Measurements from ENCODE around the gene RERE. TPM values are rescaled to one million over a fixed set of nuclear protein-coding genes. Genes with fewer than 3 reads are reported as not detected.

The RERE gene
- total RNA-seq, 1 donor from 2014 or later = 76.8 TPM

DNA sequence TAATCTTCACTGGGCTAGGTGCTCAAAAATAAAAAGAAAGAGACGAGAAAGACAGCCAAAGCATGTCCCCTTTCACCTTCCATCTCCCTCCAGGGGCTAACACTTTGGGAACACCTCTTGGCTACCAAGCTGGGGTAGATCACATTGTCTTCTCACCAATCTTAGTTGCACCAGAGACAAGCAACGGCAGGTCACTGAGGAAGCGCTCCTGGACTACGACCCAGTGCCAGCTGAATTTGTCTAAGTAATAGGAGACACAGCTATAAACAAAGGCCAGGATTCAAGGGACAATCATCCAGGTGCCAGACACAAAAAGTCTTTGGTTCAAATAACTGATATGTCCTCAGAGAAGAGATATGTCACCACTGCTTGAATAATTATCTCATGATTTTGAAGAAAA is 399.1 kb downstream of the RERE start:
- H3K9me3 Mint-ChIP-seq (ENCODE audit: unreplicated experiment) = no peaks in the 10 kb centered on the region
- H3K4me3 Mint-ChIP-seq (ENCODE audit: unreplicated experiment) = no peak overlapping the region
- TF ChIP-seq, protein P1, sequence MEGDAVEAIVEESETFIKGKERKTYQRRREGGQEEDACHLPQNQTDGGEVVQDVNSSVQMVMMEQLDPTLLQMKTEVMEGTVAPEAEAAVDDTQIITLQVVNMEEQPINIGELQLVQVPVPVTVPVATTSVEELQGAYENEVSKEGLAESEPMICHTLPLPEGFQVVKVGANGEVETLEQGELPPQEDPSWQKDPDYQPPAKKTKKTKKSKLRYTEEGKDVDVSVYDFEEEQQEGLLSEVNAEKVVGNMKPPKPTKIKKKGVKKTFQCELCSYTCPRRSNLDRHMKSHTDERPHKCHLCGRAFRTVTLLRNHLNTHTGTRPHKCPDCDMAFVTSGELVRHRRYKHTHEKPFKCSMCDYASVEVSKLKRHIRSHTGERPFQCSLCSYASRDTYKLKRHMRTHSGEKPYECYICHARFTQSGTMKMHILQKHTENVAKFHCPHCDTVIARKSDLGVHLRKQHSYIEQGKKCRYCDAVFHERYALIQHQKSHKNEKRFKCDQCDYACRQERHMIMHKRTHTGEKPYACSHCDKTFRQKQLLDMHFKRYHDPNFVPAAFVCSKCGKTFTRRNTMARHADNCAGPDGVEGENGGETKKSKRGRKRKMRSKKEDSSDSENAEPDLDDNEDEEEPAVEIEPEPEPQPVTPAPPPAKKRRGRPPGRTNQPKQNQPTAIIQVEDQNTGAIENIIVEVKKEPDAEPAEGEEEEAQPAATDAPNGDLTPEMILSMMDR (IDR thresholded peaks at IDR 0.05) = no peak
- no peak for DNase-seq (ENCODE audit: extremely low spot score, unreplicated experiment)
- no peak overlapping the region for H3K27ac Mint-ChIP-seq (ENCODE audit: unreplicated experiment)
- peaks cover 25% of the 10 kb centered on the region for H3K36me3 Mint-ChIP-seq (ENCODE audit: unreplicated experiment)
- H3K27me3 Mint-ChIP-seq (ENCODE audit: unreplicated experiment) = no peaks in the 10 kb centered on the region
- H3K4me1 Mint-ChIP-seq (ENCODE audit: unreplicated experiment) = peaks cover 13% of the 10 kb centered on the region

DNA sequence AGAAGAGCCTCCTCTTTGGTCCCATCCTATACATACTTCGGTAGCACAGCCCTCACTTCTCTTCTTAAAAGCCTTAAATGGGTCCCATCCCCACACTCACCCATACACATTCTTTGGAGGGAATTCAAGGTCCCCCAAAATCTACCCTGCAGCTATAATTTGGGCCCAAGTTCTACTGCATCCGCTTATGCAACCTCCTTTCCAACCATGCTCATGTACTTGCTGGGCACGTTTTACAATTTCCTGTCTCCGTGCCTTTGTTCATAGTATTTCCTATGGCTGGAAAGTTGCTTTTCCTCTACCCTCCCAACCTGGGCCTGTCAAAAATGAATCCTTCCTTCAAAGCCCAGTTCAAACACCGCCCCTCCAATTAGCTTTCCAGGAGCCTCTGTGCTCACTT is 399.8 kb downstream of the RERE start:
- Mint-ChIP-seq H3K36me3 (ENCODE audit: unreplicated experiment) (peaks cover 26% of the 10 kb centered on the region), H3K4me3 (ENCODE audit: unreplicated experiment) (no peak overlapping the region), H3K27ac (ENCODE audit: unreplicated experiment) (peak overlapping the region; percentile 1), H3K9me3 (ENCODE audit: unreplicated experiment) (no peaks in the 10 kb centered on the region), H3K4me1 (ENCODE audit: unreplicated experiment) (peaks cover 17% of the 10 kb centered on the region), H3K27me3 (ENCODE audit: unreplicated experiment) (no peaks in the 10 kb centered on the region)
- no peak for DNase-seq (ENCODE audit: extremely low spot score, unreplicated experiment)
- TF ChIP-seq, protein P1 (IDR thresholded peaks at IDR 0.05) = no peak

DNA sequence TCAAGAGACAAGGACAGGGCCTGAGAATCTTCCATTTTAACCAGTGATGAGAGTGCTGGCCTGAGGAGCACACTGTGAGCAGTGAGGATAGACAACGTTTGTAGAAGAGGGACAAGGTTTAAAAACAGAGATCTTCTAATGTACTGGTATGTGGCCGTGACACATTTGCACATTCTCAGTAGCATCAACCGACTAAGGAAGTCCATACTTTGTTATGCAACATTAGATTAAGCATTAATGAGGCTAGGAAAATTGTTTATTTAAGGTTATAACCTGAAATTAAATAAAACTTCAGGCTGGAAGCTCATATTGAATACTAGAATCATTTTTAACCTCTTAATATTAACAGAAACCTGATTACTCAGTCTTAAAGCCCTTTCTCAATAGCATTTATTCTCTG is 400.6 kb downstream of the RERE start:
- no peak overlapping the region for H3K27ac Mint-ChIP-seq (ENCODE audit: unreplicated experiment)

DNA sequence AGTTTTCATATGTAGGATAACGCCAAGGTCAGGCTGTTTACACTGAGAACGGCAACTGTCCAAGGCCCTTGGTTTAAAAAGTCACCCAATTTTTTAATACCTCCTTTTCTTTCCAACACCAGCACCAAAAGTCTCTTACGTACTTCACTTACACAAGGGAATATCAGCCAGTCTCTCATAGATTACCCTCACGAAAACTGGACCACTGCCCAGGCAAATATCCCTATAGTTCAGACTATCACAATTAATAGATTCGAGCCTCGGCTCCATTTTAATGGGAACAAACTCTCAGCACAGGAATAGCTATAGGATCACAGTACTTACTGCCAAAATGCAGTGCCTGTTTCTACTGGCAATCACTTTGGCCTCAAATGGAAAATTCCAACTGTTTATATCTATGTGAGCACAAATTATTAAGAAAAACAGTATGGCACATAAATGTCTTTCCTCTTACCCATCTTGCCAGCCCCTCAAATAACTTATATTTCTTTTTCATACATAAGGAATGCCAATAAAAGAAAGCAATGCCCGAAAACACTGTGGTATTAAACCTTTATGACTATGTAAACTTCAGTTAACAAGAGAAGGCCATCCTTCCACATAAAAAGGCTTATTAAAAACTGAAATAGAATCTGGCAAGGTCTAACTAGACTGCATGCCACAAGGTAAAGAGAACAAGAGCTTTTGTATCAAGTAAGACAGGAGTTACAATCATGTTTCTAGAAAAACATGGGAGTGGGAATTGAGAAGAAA is 401.7 kb downstream of the RERE start:
- TF ChIP-seq, protein P1 (IDR thresholded peaks at IDR 0.05) = no peak
- Mint-ChIP-seq H3K27me3 (ENCODE audit: unreplicated experiment) (no peaks in the 10 kb centered on the region), H3K9me3 (ENCODE audit: unreplicated experiment) (no peaks in the 10 kb centered on the region), H3K36me3 (ENCODE audit: unreplicated experiment) (peaks cover 31% of the 10 kb centered on the region), H3K27ac (ENCODE audit: unreplicated experiment) (peak overlapping the region; percentile 8), H3K4me3 (ENCODE audit: unreplicated experiment) (no peak overlapping the region), H3K4me1 (ENCODE audit: unreplicated experiment) (peaks cover 33% of the 10 kb centered on the region)
- DNase-seq (ENCODE audit: extremely low spot score, unreplicated experiment) = no peak

More for the DNA sequence above, 400.6 kb downstream of the RERE start:
- peaks cover 29% of the 10 kb centered on the region for H3K36me3 Mint-ChIP-seq (ENCODE audit: unreplicated experiment)
- DNase-seq (ENCODE audit: extremely low spot score, unreplicated experiment) = no peak
- no peak overlapping the region for H3K4me3 Mint-ChIP-seq (ENCODE audit: unreplicated experiment)
- no peaks in the 10 kb centered on the region for H3K9me3 Mint-ChIP-seq (ENCODE audit: unreplicated experiment)
- TF ChIP-seq, protein P1 (IDR thresholded peaks at IDR 0.05) = no peak
- H3K27me3 Mint-ChIP-seq (ENCODE audit: unreplicated experiment) = no peaks in the 10 kb centered on the region
- H3K4me1 Mint-ChIP-seq (ENCODE audit: unreplicated experiment) = peaks cover 24% of the 10 kb centered on the region

DNA sequence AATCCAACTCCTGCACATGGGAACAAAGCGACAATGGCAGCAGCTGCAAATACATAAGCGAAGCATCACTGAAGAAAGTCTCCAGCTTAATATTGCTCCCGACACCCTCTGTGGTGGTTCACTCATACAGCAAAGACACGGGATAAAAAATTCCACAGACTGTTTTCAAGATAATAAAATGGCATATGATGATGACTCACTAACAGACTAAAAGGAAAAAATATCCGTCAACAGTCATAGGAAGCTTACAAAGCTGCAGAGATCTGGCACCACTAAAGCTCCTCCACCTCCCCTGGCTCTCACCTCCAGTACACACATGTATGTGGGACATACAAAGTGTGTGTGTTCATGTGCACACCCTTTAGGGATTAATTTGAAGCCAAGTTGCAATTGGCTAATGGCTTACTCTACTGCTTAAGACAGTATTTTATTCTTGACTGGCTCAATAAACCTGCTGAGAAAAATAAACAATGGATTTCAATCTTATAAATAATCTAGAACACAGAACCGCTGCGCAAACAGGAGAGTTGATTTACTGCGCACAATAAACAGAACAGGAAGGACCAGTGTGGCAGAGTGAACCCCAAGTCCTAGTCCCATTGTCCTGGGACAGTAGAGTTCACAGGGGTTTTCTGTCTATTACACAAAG is 405.1 kb downstream of the RERE start:
- H3K36me3 Mint-ChIP-seq (ENCODE audit: unreplicated experiment) = peaks cover 27% of the 10 kb centered on the region
- no peak overlapping the region for H3K4me3 Mint-ChIP-seq (ENCODE audit: unreplicated experiment)
- peak overlapping the region; percentile 84 for H3K27ac Mint-ChIP-seq (ENCODE audit: unreplicated experiment)
- TF ChIP-seq, protein P1 (IDR thresholded peaks at IDR 0.05) = peak; percentile 11
- no peak for DNase-seq (ENCODE audit: extremely low spot score, unreplicated experiment)
- no peaks in the 10 kb centered on the region for H3K9me3 Mint-ChIP-seq (ENCODE audit: unreplicated experiment)
- peaks cover 62% of the 10 kb centered on the region for H3K4me1 Mint-ChIP-seq (ENCODE audit: unreplicated experiment)
- H3K27me3 Mint-ChIP-seq (ENCODE audit: unreplicated experiment) = no peaks in the 10 kb centered on the region
